KMS-11 (cell line): ENCODE data around the gene TSPAN11.

ENCODE experiments used
- H2AFZ ChIP-seq: fragments of 200-600 bp; sonication (generic); 2 replicates; pipeline ENCODE4 v1.6.1; 2016; ENCODE audit warnings: antibody characterized with exemption, mixed run types, low read depth
- H3K27ac ChIP-seq: fragments of 200-600 bp; sonication (generic); 2 replicates; pipeline ENCODE4 v1.6.1; 2016; ENCODE audit warnings: mild to moderate bottlenecking, mixed run types
- H3K27me3 ChIP-seq: fragments of 200-600 bp; sonication (generic); 2 replicates; pipeline ENCODE4 v1.6.1; 2017; ENCODE audit warnings: mild to moderate bottlenecking, low read depth, mixed run types, moderate library complexity; ENCODE audit not compliant: insufficient read depth
- H3K36me3 ChIP-seq: fragments of 200-600 bp; sonication (generic); 2 replicates; pipeline ENCODE4 v1.6.1; 2017; ENCODE audit warnings: mild to moderate bottlenecking, mixed run types; ENCODE audit not compliant: insufficient read depth
- H3K4me1 ChIP-seq: fragments of 200-600 bp; sonication (generic); 2 replicates; pipeline ENCODE4 v1.6.1; 2016; ENCODE audit warnings: mild to moderate bottlenecking, low read depth, mixed run types; ENCODE audit not compliant: poor library complexity, severe bottlenecking
- H3K4me2 ChIP-seq: fragments of 200-600 bp; sonication (generic); 2 replicates; pipeline ENCODE4 v1.7.0; 2016; ENCODE audit warnings: mild to moderate bottlenecking, mixed run types
- H3K4me3 ChIP-seq: fragments of 200-600 bp; sonication (generic); IDR thresholded peaks from 2 replicates; pipeline ENCODE4 v1.6.1; 2017; ENCODE audit warnings: low read depth, low read length, mixed read lengths; ENCODE audit not compliant: insufficient read depth
- H3K79me2 ChIP-seq: fragments of 200-600 bp; sonication (generic); 2 replicates; pipeline ENCODE4 v1.6.1; 2016; ENCODE audit warnings: low read depth, mixed run types; ENCODE audit not compliant: insufficient read depth
- H3K9ac ChIP-seq: fragments of 200-600 bp; sonication (generic); 2 replicates; pipeline ENCODE4 v1.6.1; 2016; ENCODE audit warnings: mild to moderate bottlenecking, mixed run types
- H4K20me1 ChIP-seq: fragments of 200-600 bp; sonication (generic); 2 replicates; pipeline ENCODE4 v1.6.1; 2016; ENCODE audit warnings: mild to moderate bottlenecking, mixed run types; ENCODE audit not compliant: insufficient read depth
- TF ChIP-seq, protein P1 (sequence below): fragments of 200-600 bp; sonication (generic); conservative IDR thresholded peaks from 2 replicates; pipeline ENCODE4 v1.6.1; 2017; ENCODE audit warnings: low read depth, mild to moderate bottlenecking, antibody characterized with exemption, low read length, moderate library complexity, mixed read lengths

The TSPAN11 gene

DNA sequence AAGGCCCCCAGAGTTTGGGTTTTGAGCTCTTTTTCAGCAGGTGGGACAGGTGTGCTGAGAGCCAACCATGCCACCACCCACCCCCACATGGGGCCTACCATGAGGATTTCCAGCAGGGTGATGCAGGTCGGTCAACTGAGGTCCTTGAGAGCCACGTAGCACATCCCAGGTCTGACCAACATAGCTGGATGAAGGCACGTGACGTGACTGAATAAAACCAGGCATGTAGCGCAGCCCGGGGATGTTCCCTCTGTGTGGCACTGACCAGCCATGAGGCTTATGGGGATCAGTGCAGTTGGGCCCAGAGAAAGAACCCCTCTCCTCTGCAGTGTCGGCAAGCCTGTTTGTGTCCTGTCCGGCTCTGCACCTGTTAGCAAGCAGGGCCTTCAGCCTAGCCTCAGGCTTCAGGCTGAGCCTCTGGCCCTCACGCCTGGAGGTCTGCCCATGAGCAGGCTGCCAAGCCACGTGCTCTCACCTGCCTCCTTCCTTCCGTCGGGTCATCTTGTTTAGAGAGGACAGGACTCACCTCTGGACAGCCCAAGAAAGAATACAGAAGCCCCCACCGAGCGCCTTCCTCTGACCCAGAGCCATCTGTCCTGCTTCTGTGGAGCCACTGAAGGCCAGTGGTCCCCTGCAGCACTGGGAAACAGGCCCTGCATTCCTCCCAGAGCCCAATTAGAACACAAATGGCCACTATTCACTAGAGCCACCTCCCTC is 38.5 kb downstream of the TSPAN11 start:
- Histone ChIP-seq H3K9ac (no peak overlapping the region), H2AFZ (no peak overlapping the region), H3K36me3 (no peaks in the 10 kb centered on the region), H3K27ac (no peak overlapping the region), H3K4me2 (no peak overlapping the region), H3K27me3 (no peaks in the 10 kb centered on the region), H4K20me1 (no peaks in the 10 kb centered on the region), H3K4me3 (no peak overlapping the region), H3K79me2 (no peaks in the 10 kb centered on the region), H3K4me1 (no peaks in the 10 kb centered on the region)
- TF ChIP-seq, protein P1, sequence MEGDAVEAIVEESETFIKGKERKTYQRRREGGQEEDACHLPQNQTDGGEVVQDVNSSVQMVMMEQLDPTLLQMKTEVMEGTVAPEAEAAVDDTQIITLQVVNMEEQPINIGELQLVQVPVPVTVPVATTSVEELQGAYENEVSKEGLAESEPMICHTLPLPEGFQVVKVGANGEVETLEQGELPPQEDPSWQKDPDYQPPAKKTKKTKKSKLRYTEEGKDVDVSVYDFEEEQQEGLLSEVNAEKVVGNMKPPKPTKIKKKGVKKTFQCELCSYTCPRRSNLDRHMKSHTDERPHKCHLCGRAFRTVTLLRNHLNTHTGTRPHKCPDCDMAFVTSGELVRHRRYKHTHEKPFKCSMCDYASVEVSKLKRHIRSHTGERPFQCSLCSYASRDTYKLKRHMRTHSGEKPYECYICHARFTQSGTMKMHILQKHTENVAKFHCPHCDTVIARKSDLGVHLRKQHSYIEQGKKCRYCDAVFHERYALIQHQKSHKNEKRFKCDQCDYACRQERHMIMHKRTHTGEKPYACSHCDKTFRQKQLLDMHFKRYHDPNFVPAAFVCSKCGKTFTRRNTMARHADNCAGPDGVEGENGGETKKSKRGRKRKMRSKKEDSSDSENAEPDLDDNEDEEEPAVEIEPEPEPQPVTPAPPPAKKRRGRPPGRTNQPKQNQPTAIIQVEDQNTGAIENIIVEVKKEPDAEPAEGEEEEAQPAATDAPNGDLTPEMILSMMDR: no peak

DNA sequence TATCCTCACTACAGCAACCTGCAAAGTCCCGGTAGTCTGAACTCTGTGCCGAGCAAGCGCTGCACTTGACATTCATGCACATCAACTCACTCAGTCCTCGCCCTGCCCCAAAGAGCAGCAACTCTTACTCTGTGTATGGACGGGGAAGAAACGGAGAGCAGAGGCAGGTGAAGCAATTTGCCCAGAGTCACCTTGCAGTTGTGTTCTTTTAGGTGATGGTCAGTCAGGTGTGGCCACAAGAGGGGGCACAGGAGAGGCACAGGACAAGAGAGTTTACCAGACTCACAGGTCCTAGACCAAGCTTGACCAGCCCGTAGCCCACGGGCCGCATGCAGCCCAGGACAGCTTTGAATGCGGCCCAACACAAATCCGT is 39.1 kb downstream of the TSPAN11 start:
- H3K4me1 ChIP-seq: no peaks in the 10 kb centered on the region
- no peak overlapping the region for H2AFZ ChIP-seq
- H3K79me2 ChIP-seq: no peaks in the 10 kb centered on the region
- H3K9ac ChIP-seq: no peak overlapping the region
- H3K27me3 ChIP-seq: no peaks in the 10 kb centered on the region
- H3K36me3 ChIP-seq: no peaks in the 10 kb centered on the region
- TF ChIP-seq, protein P1: no peak
- H3K27ac ChIP-seq: no peak overlapping the region
- no peak overlapping the region for H3K4me3 ChIP-seq
- no peak overlapping the region for H3K4me2 ChIP-seq
- no peaks in the 10 kb centered on the region for H4K20me1 ChIP-seq

DNA sequence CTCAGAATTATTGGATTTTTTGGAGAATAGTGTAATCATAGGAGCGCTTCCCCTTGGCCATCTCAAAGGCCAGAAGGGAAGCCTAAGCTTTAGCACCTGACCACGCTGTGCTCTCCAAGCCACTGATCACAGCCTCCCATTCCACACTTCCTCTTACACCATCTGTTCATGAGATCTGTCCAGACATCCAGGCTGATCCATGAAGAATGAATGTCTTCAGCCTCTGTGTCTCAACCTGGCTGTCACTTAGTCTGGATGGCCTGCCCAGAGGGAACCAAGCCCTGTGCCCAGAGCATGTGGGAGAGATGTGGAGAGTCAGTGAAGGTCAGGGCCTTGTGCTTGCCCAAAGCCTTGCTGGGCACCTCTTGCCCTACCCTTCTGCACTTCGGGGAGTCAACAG is 40.5 kb downstream of the TSPAN11 start:
- H4K20me1 ChIP-seq: no peaks in the 10 kb centered on the region
- no peaks in the 10 kb centered on the region for H3K36me3 ChIP-seq
- TF ChIP-seq, protein P1: no peak
- H3K79me2 ChIP-seq: no peaks in the 10 kb centered on the region
- H3K27me3 ChIP-seq: no peaks in the 10 kb centered on the region
- H3K4me2 ChIP-seq: no peak overlapping the region
- no peak overlapping the region for H2AFZ ChIP-seq
- H3K9ac ChIP-seq: no peak overlapping the region
- H3K4me3 ChIP-seq: no peak overlapping the region
- no peak overlapping the region for H3K27ac ChIP-seq
- H3K4me1 ChIP-seq: no peaks in the 10 kb centered on the region

DNA sequence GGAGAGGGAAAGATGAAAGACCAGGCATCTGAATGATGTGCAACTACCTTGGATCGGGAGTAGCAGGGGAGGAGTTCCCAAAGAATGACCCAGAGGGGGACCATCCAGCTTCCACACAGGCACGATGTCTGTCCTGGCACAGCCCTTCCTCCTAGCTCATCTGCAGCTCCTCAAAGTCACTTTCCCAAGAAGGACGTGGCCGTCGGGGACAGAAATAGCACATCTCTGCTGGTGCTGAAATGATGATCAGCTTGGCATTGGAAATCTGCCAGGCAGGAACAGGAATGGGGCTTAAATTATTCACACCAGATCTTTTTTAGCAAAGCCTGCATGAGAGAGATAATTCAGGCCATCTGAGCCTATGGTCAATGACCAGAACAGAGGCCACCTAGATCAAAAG is 41.7 kb downstream of the TSPAN11 start:
- H3K36me3 ChIP-seq: no peaks in the 10 kb centered on the region
- H4K20me1 ChIP-seq: no peaks in the 10 kb centered on the region
- H3K9ac ChIP-seq: no peak overlapping the region
- no peaks in the 10 kb centered on the region for H3K79me2 ChIP-seq
- no peak overlapping the region for H3K4me3 ChIP-seq
- no peak overlapping the region for H3K27ac ChIP-seq
- TF ChIP-seq, protein P1: no peak
- no peaks in the 10 kb centered on the region for H3K4me1 ChIP-seq
- no peak overlapping the region for H3K4me2 ChIP-seq
- H2AFZ ChIP-seq: no peak overlapping the region
- no peaks in the 10 kb centered on the region for H3K27me3 ChIP-seq
